ENCODE results near the gene KCNK7.

GRCh38 chr11:65634905-65635731 lies 39.5 kb upstream of the KCNK7 start:
- no peak for TF ChIP-seq CTCF (IDR thresholded peaks at IDR 0.05)
- TF ChIP-seq POLR2A (IDR thresholded peaks at IDR 0.05) = no peak
- no peak for TF ChIP-seq POLR2AphosphoS5 (IDR thresholded peaks at IDR 0.05)
